GM12891 (cell line): ENCODE data around the gene FAM114A2.

Experiments
- POLR2A ChIP-seq: IDR thresholded peaks from 2 replicates; pipeline ENCODE4 v1.6.1; 2011; ENCODE audit warnings: low read depth, low read length, control low read depth
- POLR2AphosphoS5 ChIP-seq: IDR thresholded peaks from 2 replicates; pipeline ENCODE4 v1.6.1; 2011; ENCODE audit warnings: low read depth, low read length, control low read depth
- POU2F2 ChIP-seq: IDR thresholded peaks from 2 replicates; pipeline ENCODE4 v1.6.1; 2011; ENCODE audit warnings: low read depth, mild to moderate bottlenecking, control low read depth, low read length, moderate library complexity
- SPI1 ChIP-seq: IDR thresholded peaks from 2 replicates; pipeline ENCODE4 v1.6.1; 2011; ENCODE audit warnings: low read depth, low read length, control low read depth
- TAF1 ChIP-seq: IDR thresholded peaks from 2 replicates; pipeline ENCODE4 v1.6.1; 2011; ENCODE audit warnings: low read depth, low read length, control low read depth

DNA sequence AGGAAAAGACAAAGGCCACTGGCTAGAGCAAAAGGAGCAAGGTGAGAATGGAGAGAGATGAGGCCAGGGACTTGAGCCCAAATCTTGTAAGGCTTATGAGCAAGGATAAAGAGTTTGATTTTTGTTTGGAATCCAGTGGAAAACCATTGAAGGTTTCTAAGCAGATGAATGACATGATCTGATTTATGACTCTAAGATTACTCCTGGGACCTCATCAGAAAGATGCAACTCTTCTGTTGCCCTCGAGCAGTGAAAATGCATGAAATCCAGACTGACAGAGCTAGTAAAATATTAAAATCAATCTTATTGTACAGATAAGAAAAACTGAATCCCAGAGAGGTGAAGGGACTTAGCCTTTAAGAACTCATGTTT, 734 bp upstream of the FAM114A2 start:
- TF ChIP-seq POLR2A (no peak), POLR2AphosphoS5 (no peak), TAF1 (no peak), POU2F2 (no peak), SPI1 (no peak)
